Activated CD4-positive, alpha-beta T cell treated with anti-CD3 and anti-CD28 coated beads, Interleukin-10, Interleukin-2, amounts not matched to agents 100 ng/mL and 50 ng/mL, durations not matched to agents 16 hours and 8 hours (primary cell): Measurements from ENCODE around the gene OMG.
A peak's percentile ranks its signal among the peaks of the same experiment; 100 is the strongest.
"Not testable (repeated sequence)": the region's sequence is repeated elsewhere in the genome, so short reads cannot be mapped to it uniquely, and the experiment has no call there.

Experiments used
- DNase-seq: peaks from one replicate; pipeline ENCODE4 v3.0.0-alpha.2; 2020

The OMG gene

GRCh38 chr17:31297090-31297489 lies at the start of gene OMG:
TSS of gene OMG (minus strand) at chr17:31297239. CDS start at chr17:31296331, 908 bp downstream.
- DNase-seq: no peak

GRCh38 chr17:31345191-31345747 lies 48.2 kb upstream of the OMG start:
- not testable (repeated sequence) for DNase-seq

- DNase-seq: no peak
Measured at GRCh38 chr17:31339906-31340661, 43.0 kb upstream of the OMG start.

- DNase-seq: no peak
Measured at GRCh38 chr17:31329221-31329620, 32.2 kb upstream of the OMG start.

- DNase-seq: no peak
Measured at GRCh38 chr17:31328160-31328535, 31.1 kb upstream of the OMG start.

- no peak for DNase-seq
Measured at GRCh38 chr17:31327534-31328159, 30.6 kb upstream of the OMG start.

GRCh38 chr17:31323551-31323950 lies 26.5 kb upstream of the OMG start:
- DNase-seq: no peak

- no peak for DNase-seq
Measured at GRCh38 chr17:31321966-31322365, 24.9 kb upstream of the OMG start.

GRCh38 chr17:31321481-31321880 lies 24.4 kb upstream of the OMG start, which contains the start of gene EVI2A:
TSS of gene EVI2A (minus strand) at chr17:31321622. CDS start at chr17:31319013, 2,609 bp downstream.
- DNase-seq: peak; percentile 90

GRCh38 chr17:31320791-31321190 lies 23.8 kb upstream of the OMG start:
- no peak for DNase-seq

- DNase-seq: no peak
Measured at GRCh38 chr17:31320241-31320640, 23.2 kb upstream of the OMG start.

- peak; percentile 55 for DNase-seq
Measured at GRCh38 chr17:31318851-31319661, 22.0 kb upstream of the OMG start.

GRCh38 chr17:31318298-31318801 lies 21.3 kb upstream of the OMG start:
- DNase-seq: peak; percentile 81

GRCh38 chr17:31314782-31315100 lies 17.7 kb upstream of the OMG start:
- DNase-seq: no peak

- DNase-seq: peak; percentile 73
Measured at GRCh38 chr17:31313982-31314781, 17.1 kb upstream of the OMG start, which contains the start of gene EVI2B. TSS of gene EVI2B (minus strand) at chr17:31314054. CDS start at chr17:31305609, 8,445 bp downstream.

- peak; percentile 53 for DNase-seq
Measured at GRCh38 chr17:31312223-31312622, 15.2 kb upstream of the OMG start.

GRCh38 chr17:31311526-31311925 lies 14.5 kb upstream of the OMG start:
- DNase-seq: no peak

GRCh38 chr17:31310886-31311285 lies 13.8 kb upstream of the OMG start:
- peak; percentile 42 for DNase-seq

GRCh38 chr17:31310260-31310659 lies 13.2 kb upstream of the OMG start:
- peak; percentile 56 for DNase-seq

GRCh38 chr17:31309556-31309955 lies 12.5 kb upstream of the OMG start:
- no peak for DNase-seq

- peak; percentile 53 for DNase-seq
Measured at GRCh38 chr17:31308372-31309334, 11.6 kb upstream of the OMG start.
